ENCODE data around the gene AGAP2. TPM values are rescaled to one million over a fixed set of nuclear protein-coding genes. Genes with fewer than 3 reads are reported as not detected.

The AGAP2 gene
- total RNA-seq, result 0.13 and 0.19 TPM in 2 replicates

GRCh38 chr12:57738661-57739237 lies at the start of gene AGAP2:
Gene AGAP2 (minus strand): TSS chr12:57738742. CDS start chr12:57738246, 496 bp downstream.

DNA sequence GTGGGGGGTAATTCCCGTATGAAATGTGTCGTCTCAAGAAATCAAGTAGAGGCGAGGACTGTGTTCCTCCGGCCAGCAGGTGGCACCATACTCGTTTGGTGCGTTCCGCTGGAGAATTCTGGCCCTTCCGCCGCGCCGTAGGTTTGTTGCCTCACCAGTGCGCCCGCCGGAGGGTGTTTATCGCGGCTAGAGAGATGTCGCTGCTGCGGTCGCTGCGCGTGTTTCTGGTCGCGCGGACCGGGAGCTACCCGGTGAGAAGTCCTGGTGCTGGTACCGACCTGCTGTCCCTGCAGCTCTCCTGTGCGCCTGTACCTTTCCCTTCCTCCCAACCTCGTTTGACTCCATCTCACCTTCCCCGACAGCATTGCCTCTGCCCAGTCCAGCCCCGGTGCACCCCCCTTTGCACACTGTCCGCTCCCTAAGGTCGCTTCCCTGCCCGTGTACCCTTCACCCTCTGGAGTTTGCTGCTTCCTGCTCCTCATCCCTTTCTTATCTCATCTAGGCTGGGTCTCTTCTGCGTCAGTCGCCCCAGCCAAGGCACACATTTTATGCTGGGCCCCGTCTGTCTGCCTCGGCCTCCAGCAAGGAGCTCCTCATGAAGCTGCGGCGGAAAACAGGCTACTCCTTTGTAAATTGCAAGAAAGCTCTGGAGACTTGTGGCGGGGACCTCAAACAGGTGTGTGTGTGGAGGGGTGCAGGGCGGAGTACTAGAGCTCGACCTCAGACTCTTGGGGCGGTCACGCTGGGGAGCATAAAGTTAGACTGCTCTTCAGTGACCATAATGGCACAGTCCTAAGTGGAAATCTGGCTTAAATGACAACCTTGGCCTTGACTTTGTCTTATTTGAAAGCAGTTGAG lies 44.3 kb upstream of the AGAP2 start, which contains the start of gene TSFM:
Gene TSFM (plus strand): TSS at position 180 of the 858 bp plus-strand sequence. CDS start 15 bp downstream, at position 195.

GRCh38 chr12:57772429-57773322 lies 34.1 kb upstream of the AGAP2 start, which contains the start of gene EEF1AKMT3:
Gene EEF1AKMT3 (plus strand): TSS chr12:57772614. CDS start chr12:57772725, 111 bp downstream.

DNA sequence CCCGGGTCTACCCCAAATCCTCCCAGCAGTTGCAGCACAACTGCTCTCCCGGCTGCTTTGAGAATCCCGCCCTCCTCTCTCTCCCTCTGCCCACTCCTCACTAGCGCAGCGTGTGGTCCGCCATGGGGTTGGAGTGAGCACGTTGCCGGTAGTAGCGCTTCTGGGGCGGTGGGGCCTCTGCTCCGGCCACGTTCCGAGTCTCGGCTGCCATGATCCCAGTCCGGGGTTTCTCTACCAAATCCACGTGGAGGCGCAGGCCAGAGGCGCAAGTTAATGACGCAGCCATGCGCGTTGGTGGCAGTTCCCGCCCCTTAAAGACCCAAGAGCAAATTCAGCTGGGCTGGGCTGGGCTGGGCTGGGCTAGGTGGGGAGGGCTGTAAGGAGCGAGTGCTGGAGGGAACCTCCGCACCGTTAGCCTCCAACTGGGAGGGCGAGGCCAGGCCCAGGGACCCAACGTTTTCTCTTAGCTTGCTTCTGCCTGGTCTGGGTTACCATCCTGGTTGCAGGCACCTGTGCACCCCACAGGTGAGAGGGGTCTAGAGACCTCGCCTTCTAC lies 33.4 kb upstream of the AGAP2 start, which contains the start of gene METTL1:
Gene METTL1 (minus strand): TSS at position 233 of the 556 bp plus-strand sequence. CDS start 22 bp downstream, at position 211.

DNA sequence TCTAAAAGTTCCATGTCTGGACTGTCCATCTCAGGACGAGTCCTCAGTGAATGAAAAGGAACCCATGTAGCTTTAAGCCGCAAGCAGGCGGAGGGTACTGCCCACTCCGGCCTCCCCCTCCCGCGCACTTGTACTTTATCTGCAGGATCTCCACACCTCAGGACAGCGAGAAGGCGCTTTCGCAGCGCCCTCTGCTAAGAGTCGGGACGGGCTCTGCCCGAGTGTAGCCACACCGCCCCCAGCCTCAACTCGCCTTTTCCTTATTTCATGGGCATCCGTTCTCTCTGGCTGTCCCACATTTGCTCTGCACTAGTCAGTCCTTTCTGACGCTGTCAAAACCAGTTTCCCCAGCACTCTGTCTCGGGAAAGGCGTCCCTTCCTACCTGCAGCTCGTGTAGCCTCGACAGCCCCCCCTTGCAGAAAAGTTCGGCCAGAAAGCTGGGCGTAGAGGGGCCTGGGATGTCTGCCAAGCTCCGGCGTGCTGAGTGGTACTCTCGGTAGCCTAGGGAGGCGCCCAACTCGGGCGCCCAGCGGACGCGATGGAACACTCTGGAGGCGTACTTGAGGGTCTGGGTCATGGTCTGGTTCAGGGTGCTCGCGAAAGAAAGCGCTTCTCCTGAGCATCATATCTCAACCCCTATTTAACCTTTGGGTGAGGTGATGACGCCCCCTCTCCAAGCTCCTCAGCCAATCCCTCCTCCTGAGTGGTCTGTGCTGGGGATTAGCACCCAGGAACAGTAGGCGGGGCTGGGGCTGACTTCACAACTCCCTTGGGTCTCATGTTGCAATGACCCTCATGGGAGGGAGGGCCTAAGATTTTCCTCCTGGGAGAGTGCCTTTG lies 28.1 kb upstream of the AGAP2 start, which contains the start of gene CYP27B1:
Gene CYP27B1 (minus strand): TSS at position 615 of the 841 bp plus-strand sequence. CDS start 37 bp downstream, at position 578.

DNA sequence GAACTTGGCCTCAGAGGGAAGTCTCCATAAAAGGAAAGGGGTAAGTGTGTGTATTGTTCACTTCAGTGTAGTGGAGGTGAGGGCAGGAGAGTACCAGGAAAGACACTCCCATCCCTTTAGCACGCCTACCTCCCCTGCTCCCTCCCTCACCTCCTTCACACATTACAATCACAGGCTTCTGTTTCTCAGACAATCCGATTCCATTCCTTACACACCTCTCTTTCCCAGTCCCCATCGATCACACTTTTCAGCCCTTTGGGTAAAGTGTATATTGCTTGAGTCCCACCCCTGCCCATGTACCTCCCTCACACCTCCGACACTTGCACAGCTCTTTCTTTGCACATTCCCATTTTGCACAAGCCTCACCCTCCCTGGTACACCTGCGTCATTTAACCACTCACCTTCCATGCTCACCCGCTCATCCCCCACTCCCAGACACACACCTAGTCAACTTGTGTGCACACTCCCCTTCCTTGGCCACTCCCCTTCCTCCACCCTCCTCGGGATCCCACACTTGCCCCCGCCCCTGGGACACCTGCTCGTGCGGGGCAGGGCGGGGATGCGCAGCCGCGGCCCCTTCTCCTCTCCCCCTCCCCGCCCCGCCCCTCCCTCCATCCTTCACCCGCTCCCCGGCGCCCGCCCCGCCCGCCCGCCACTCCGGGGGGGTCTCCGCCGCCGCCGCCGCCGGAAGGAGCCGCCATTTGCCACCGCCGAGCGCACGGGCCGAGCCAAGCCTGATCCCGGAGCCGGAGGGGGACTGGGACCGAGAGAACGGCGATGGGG lies 16.1 kb upstream of the AGAP2 start, which contains the start of gene MARCHF9:
Gene MARCHF9 (plus strand): TSS at position 693 of the 783 bp plus-strand sequence. CDS start 426 bp downstream, outside the sequence.

DNA sequence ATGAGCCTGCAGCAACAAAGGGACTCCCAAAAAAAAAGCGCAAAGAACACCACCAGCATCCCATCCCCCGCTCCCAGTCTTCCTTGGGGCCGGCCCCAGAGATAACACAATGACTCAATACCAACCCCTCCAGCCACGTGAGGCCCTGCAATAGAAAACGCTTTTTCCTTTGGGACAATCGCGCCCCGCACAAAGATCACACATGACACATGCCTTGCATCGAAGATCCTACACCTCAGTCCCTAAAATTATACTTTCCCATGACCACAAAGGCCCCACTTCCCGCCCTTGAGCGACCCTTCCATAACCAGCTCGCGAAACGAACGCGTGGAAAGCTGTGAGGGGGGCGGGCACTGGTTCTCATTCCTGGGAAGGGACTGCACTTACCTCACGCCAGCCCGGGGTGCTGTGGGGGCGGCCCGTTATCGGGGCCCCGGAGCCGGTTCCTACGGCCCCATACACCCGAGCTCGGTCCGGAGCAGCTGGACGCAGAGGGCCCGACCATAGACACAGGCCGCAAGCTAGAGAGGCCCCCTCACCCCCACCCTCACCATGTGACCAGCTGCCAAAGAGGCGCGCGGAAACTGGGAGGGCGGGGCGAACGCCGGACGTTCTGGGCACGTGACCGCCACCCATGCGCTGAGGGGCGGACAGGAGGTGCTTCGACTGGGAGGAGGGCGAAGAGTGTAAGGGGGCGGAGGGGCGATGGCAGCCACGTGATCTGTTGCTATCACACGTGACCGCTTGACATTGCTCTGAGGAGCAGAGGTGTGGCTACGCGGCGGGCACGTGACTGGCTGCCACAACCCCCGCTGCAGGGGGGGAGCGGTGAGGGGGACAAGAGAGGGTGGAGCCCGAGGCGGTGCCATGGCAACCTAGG lies 13.5 kb upstream of the AGAP2 start, which contains the start of gene CDK4:
Gene CDK4 (minus strand): TSS at position 523 of the 880 bp plus-strand sequence. CDS start 593 bp downstream, outside the sequence.

DNA sequence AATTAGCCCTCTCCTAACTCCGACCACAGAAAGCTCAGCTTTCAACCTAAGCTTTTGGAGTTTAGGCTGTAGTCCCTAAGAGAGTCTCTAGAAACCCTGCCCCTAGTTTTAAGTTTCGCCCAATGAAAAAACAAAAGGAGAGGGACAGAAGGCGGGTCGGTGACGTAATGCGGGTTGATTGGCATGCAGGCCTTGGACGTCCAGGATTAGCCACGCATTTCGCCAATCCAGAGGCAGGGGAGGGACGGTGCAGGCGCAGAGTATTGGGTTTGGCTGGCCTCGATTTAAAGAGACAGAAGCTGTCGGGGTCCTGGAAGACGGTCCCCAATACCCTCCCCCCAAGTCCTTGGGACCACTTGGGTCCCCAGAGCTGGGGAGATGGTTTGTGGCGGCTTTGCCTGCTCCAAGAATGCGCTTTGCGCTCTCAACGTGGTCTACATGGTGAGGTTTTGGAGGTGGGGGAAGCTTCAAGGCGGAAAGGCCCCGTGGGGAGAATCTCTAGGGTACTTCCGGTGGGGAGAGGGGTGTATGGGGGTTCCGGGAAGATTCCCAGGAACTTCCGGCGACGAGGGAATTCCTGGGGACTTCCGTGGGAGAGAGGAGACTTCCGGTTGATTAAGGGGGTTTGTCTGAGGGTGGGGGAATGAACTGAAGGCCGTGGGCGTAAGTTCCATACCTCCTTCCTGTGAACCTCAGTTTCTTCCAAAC lies 6.4 kb upstream of the AGAP2 start, which contains the start of gene TSPAN31:
Gene TSPAN31 (plus strand): TSS at position 263 of the 708 bp plus-strand sequence. CDS start 116 bp downstream, at position 379.

DNA sequence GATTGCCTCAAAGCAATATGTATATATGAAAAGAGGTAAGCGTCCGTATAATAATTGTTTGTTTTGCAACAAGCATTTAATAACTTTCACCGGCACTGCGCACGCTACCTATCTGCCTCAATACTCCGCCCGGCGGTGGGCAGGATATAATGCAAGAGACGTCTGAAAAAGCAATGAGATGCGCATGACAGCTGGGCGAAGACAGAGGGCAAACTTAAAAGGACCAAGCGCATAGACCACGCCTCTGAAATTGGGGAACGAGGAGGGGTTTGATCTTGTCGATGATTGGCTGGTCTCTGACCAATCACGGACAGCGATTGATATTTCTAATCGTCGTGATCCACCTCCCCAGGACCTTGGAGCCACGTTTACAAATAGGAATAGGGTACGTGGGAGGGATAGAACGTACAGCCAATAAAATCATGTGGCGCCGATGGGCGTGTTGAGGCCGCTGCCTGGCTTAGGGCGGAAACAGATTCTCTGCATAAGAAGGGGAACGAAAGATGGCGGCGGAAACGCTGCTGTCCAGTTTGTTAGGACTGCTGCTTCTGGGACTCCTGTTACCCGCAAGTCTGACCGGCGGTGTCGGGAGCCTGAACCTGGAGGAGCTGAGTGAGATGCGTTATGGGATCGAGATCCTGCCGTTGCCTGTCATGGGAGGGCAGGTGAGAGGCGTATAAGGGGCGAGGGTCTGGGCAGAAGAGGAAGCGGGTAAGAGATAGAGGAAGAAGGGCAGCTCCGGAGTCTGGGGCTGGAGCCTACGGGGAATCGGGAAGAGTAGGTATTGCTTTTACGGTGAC lies 44.7 kb downstream of the AGAP2 start, which contains the start of gene OS9:
Gene OS9 (plus strand): TSS at position 474 of the 800 bp plus-strand sequence. CDS start 30 bp downstream, at position 504.

Other genes with a start within 250 kb of the AGAP2 start
- gene DDIT3, start 218.2 kb downstream of the AGAP2 start, total RNA-seq, result 36.1 and 51.7 TPM in 2 replicates
- gene MBD6, start 215.9 kb downstream of the AGAP2 start, total RNA-seq, result 4.2 and 9.2 TPM in 2 replicates
- gene DCTN2, start 191.6 kb downstream of the AGAP2 start, total RNA-seq, result 77.5 and 94.4 TPM in 2 replicates
- gene KIF5A, start 188.7 kb downstream of the AGAP2 start, total RNA-seq, result 0.06 and 0.26 TPM in 2 replicates
- 13.5 and 18.1 TPM in 2 replicates for gene PIP4K2C, start 147.6 kb downstream of the AGAP2 start, total RNA-seq
- gene DTX3, start 133.9 kb downstream of the AGAP2 start, total RNA-seq, result 13.2 and 15.7 TPM in 2 replicates
- gene ARHGEF25, start 127.3 kb downstream of the AGAP2 start, total RNA-seq, result 16.8 and 18.8 TPM in 2 replicates
- gene B4GALNT1, start 105.5 kb downstream of the AGAP2 start, total RNA-seq, result 1.5 and 2.6 TPM in 2 replicates
- 220 and 268 TPM in 2 replicates for gene OS9, start 44.6 kb downstream of the AGAP2 start, total RNA-seq
- gene TSPAN31, start 6.3 kb upstream of the AGAP2 start, total RNA-seq, result 58.3 and 67.4 TPM in 2 replicates
- 145 and 155 TPM in 2 replicates for gene CDK4, start 13.6 kb upstream of the AGAP2 start, total RNA-seq
- 5.8 and 6.6 TPM in 2 replicates for gene MARCHF9, start 16.4 kb upstream of the AGAP2 start, total RNA-seq
- 0.19 and 0.40 TPM in 2 replicates for gene CYP27B1, start 28.3 kb upstream of the AGAP2 start, total RNA-seq
- 3.6 and 5.5 TPM in 2 replicates for gene METTL1, start 33.4 kb upstream of the AGAP2 start, total RNA-seq
- 5.2 and 5.4 TPM in 2 replicates for gene EEF1AKMT3, start 33.9 kb upstream of the AGAP2 start, total RNA-seq
- gene TSFM, start 44.0 kb upstream of the AGAP2 start, total RNA-seq, result 16.6 and 17.2 TPM in 2 replicates
- gene AVIL, start 80.0 kb upstream of the AGAP2 start, total RNA-seq, result 2.4 and 4.6 TPM in 2 replicates
- gene CTDSP2, start 108.0 kb upstream of the AGAP2 start, total RNA-seq, result 38.3 and 60.7 TPM in 2 replicates
- gene ATP23, start 202.8 kb upstream of the AGAP2 start, total RNA-seq, result 3.0 and 5.2 TPM in 2 replicates